Measurements from ENCODE around the gene UBTD2. TPM values are rescaled to one million over a fixed set of nuclear protein-coding genes. Genes with fewer than 3 reads are reported as not detected.
"Not testable (repeated sequence)": the region's sequence is repeated elsewhere in the genome, so short reads cannot be mapped to it uniquely, and the experiment has no call there.

The UBTD2 gene
- polyA plus RNA-seq (2013): 9.4 TPM

DNA sequence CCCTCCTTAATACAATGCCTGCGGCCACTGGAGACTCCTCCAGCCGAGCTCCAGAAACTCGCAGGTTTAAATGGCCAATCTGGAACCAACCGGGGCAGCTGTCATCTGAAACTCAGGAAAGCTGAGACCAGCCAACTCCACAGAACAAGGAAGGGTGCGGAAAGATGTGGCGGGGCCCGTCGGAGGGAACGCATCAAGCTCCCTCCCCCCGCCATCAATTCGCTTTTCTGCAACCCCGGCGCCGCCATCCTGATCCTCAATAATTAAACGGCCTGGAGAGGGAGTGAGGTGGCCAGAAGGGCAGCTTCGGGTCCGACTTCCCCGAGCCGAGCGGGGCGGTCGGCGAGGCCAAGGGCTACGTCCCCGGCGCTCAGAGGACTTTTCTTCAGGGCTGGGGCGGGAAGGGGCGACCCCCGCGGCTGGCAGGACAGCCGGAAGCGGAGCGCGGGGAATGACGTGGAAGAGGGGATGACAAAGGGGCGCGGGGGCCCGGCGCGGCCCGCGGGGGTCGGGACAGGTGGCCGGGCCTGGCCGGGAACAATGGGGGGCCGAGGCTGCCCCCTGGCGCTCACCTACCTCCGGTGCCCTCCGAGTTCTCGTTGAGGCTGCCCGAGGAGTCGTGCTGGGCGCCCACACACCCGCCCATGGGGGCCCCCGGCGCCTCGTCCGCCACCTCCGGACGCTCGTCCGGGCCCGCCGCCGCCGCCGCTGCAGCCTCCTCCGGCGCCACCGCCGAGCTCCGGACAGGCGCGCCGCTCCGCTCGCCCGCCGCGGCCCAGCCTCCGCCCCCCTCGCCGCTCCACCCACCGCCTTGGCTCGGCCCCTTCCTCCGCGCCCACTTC is at the start of gene UBTD2:
Gene UBTD2 (minus strand): TSS at position 745 of the 842 bp plus-strand sequence. CDS start 99 bp downstream, at position 646.
- POLR2A ChIA-PET: interaction anchor here (0.6 kb wide), 1 partner anchor 167 kb away, joined by 3 read pairs; no protein-coding TSS in a partner anchor
- Histone ChIP-seq H3K9me3 (ENCODE audit: control extremely low read depth in 1 of 5, control insufficient read depth in 4 of 5, insufficient read depth in 2 of 5, low read depth in 1 of 5, low read length in 4 of 5) (no peaks in the 10 kb centered on the region), H3K27ac (ENCODE audit: insufficient read depth in 1 of 2, low read depth in 1 of 2, low read length in 2 of 2, poor library complexity in 1 of 2, severe bottlenecking in 2 of 2) (peak within 1 kb of the TSS; percentile 25 to 68), H3K4me1 (ENCODE audit: control extremely low read depth in 1 of 4, control insufficient read depth in 4 of 4, insufficient read depth in 4 of 4, low read length in 3 of 4) (peaks cover 10 to 27% (median 19%) of the 10 kb centered on the region in 4 experiments), H3K4me3 (ENCODE audit: control insufficient read depth in 1 of 7, extremely low read depth in 1 of 7, insufficient read depth in 4 of 7, low read depth in 2 of 7, low read length in 6 of 7) (peak within 1 kb of the TSS; percentile 74 to 95 (median 85)), H3K36me3 (ENCODE audit: control insufficient read depth in 4 of 4, insufficient read depth in 4 of 4, low read length in 3 of 4) (no peaks in the 10 kb centered on the region), H3K27me3 (replicated peaks in 2 of 5; ENCODE audit: control insufficient read depth in 4 of 5, insufficient read depth in 5 of 5, low read length in 4 of 5) (peaks cover 0 to 4% (median 0%) of the 10 kb centered on the region in 5 experiments)
- CTCF ChIA-PET: interaction anchor here (0.7 to 2.1 kb wide), 17 partner anchors 8 to 179 kb away, joined by 3 to 10 read pairs (median 4); partner anchors contain the start of gene STK10
- DNase-seq: peak; percentile 63 to 86 (median 78)
- 0% methylated on average over 21 of the region's 87 CpGs for WGBS (ENCODE audit: insufficient coverage)

DNA sequence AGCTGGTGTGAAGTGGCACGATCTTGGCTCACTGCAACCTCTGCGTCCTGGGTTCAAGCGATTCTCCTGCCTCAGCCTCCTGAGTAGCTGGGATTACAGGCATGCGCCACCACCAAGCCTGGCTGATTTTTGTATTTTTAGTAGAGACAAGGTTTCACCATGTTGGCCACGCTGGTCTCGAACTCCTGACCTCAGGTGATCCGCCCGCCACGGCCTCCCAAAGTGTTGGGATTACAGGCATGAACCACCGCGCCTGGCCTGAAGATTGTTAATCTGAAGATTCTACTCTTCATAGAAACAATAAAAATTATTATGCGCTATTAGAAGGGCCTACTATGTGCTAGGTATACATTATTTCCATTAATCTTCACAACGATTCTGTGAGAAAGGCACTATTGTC is 43.3 kb upstream of the UBTD2 start:
- POLR2A ChIA-PET: interaction anchor here (0.6 kb wide), 1 partner anchor 141 kb away, joined by 5 read pairs; no protein-coding TSS in a partner anchor
- H3K4me1 ChIP-seq (ENCODE audit: control extremely low read depth in 1 of 4, control insufficient read depth in 4 of 4, insufficient read depth in 4 of 4, low read length in 3 of 4); H3K36me3 ChIP-seq (ENCODE audit: control insufficient read depth in 4 of 4, insufficient read depth in 4 of 4, low read length in 3 of 4); DNase-seq; H3K9me3 ChIP-seq (ENCODE audit: control extremely low read depth in 1 of 5, control insufficient read depth in 4 of 5, insufficient read depth in 2 of 5, low read depth in 1 of 5, low read length in 4 of 5); H3K27me3 ChIP-seq (replicated peaks in 2 of 5; ENCODE audit: control insufficient read depth in 4 of 5, insufficient read depth in 5 of 5, low read length in 4 of 5); H3K27ac ChIP-seq (ENCODE audit: insufficient read depth in 1 of 2, low read depth in 1 of 2, low read length in 2 of 2, poor library complexity in 1 of 2, severe bottlenecking in 2 of 2); H3K4me3 ChIP-seq (ENCODE audit: control insufficient read depth in 1 of 7, extremely low read depth in 1 of 7, insufficient read depth in 4 of 7, low read depth in 2 of 7, low read length in 6 of 7): not testable (repeated sequence)
- WGBS (ENCODE audit: insufficient coverage): 100% methylated on average over 8 of the region's 13 CpGs
- CTCF ChIA-PET: interaction anchor here (1.1 kb wide), 1 partner anchor 9 kb away, joined by 3 read pairs; no protein-coding TSS in a partner anchor

DNA sequence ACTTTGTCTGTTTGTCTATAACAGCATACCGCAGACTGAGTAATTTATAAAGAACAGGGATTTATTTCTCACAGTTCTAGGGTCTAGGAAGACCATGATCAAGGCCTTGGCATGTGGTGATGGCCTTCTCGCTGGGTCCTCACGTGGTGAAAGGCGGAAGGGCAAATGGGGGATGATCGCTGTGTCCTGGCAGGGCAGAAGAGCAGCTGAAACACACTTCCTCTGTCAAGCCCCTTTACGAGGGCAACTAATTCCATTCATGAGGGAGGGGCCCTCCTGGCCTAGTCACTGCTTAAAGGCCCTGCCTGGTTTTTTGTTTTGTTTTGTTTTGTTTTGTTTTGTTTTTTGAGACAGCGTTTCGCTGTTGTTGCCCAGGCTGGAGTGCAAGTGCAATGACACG is 41.9 kb upstream of the UBTD2 start:
- CTCF ChIA-PET: no interaction called here
- Histone ChIP-seq H3K9me3 (ENCODE audit: control extremely low read depth in 1 of 5, control insufficient read depth in 4 of 5, insufficient read depth in 2 of 5, low read depth in 1 of 5, low read length in 4 of 5) (no peaks in the 10 kb centered on the region), H3K4me3 (ENCODE audit: control insufficient read depth in 1 of 7, extremely low read depth in 1 of 7, insufficient read depth in 4 of 7, low read depth in 2 of 7, low read length in 6 of 7) (no peak overlapping the region), H3K27me3 (replicated peaks in 2 of 5; ENCODE audit: control insufficient read depth in 4 of 5, insufficient read depth in 5 of 5, low read length in 4 of 5) (peaks cover 0 to 3% (median 0%) of the 10 kb centered on the region in 5 experiments), H3K27ac (ENCODE audit: insufficient read depth in 1 of 2, low read depth in 1 of 2, low read length in 2 of 2, poor library complexity in 1 of 2, severe bottlenecking in 2 of 2) (no peak overlapping the region), H3K36me3 (ENCODE audit: control insufficient read depth in 4 of 4, insufficient read depth in 4 of 4, low read length in 3 of 4) (no peaks in the 10 kb centered on the region), H3K4me1 (ENCODE audit: control extremely low read depth in 1 of 4, control insufficient read depth in 4 of 4, insufficient read depth in 4 of 4, low read length in 3 of 4) (no peaks in the 10 kb centered on the region)
- no peak for DNase-seq
- POLR2A ChIA-PET: no interaction called here
- WGBS (ENCODE audit: insufficient coverage): over 99% methylated on average over 8 of the region's 9 CpGs

GRCh38 chr5:172322028-172322965 is 38.7 kb upstream of the UBTD2 start:
- WGBS (ENCODE audit: insufficient coverage): 80% methylated on average over 4 of the region's 9 CpGs
- no peak overlapping the region for H3K27ac ChIP-seq (ENCODE audit: insufficient read depth in 1 of 2, low read depth in 1 of 2, low read length in 2 of 2, poor library complexity in 1 of 2, severe bottlenecking in 2 of 2)
- no peaks in the 10 kb centered on the region for H3K9me3 ChIP-seq (ENCODE audit: control extremely low read depth in 1 of 5, control insufficient read depth in 4 of 5, insufficient read depth in 2 of 5, low read depth in 1 of 5, low read length in 4 of 5)
- H3K27me3 ChIP-seq (replicated peaks in 2 of 5; ENCODE audit: control insufficient read depth in 4 of 5, insufficient read depth in 5 of 5, low read length in 4 of 5): no peaks in the 10 kb centered on the region
- no peaks in the 10 kb centered on the region for H3K4me1 ChIP-seq (ENCODE audit: control extremely low read depth in 1 of 4, control insufficient read depth in 4 of 4, insufficient read depth in 4 of 4, low read length in 3 of 4)
- no peaks in the 10 kb centered on the region for H3K36me3 ChIP-seq (ENCODE audit: control insufficient read depth in 4 of 4, insufficient read depth in 4 of 4, low read length in 3 of 4)
- ChIA-PET CTCF (interaction anchor here (0.8 kb wide), 1 partner anchor 11 kb away, joined by 3 read pairs; no protein-coding TSS in a partner anchor), POLR2A (no interaction called here)
- DNase-seq: no peak
- H3K4me3 ChIP-seq (ENCODE audit: control insufficient read depth in 1 of 7, extremely low read depth in 1 of 7, insufficient read depth in 4 of 7, low read depth in 2 of 7, low read length in 6 of 7): no peak overlapping the region

GRCh38 chr5:172321593-172321992 is 38.0 kb upstream of the UBTD2 start:
- Histone ChIP-seq H3K9me3 (ENCODE audit: control extremely low read depth in 1 of 5, control insufficient read depth in 4 of 5, insufficient read depth in 2 of 5, low read depth in 1 of 5, low read length in 4 of 5) (no peaks in the 10 kb centered on the region), H3K4me1 (ENCODE audit: control extremely low read depth in 1 of 4, control insufficient read depth in 4 of 4, insufficient read depth in 4 of 4, low read length in 3 of 4) (no peaks in the 10 kb centered on the region), H3K27ac (ENCODE audit: insufficient read depth in 1 of 2, low read depth in 1 of 2, low read length in 2 of 2, poor library complexity in 1 of 2, severe bottlenecking in 2 of 2) (no peak overlapping the region), H3K36me3 (ENCODE audit: control insufficient read depth in 4 of 4, insufficient read depth in 4 of 4, low read length in 3 of 4) (no peaks in the 10 kb centered on the region), H3K27me3 (replicated peaks in 2 of 5; ENCODE audit: control insufficient read depth in 4 of 5, insufficient read depth in 5 of 5, low read length in 4 of 5) (no peaks in the 10 kb centered on the region), H3K4me3 (ENCODE audit: control insufficient read depth in 1 of 7, extremely low read depth in 1 of 7, insufficient read depth in 4 of 7, low read depth in 2 of 7, low read length in 6 of 7) (no peak overlapping the region)
- no peak for DNase-seq
- POLR2A ChIA-PET: no interaction called here
- CTCF ChIA-PET: no interaction called here

- H3K36me3 ChIP-seq (ENCODE audit: control insufficient read depth in 4 of 4, insufficient read depth in 4 of 4, low read length in 3 of 4): no peaks in the 10 kb centered on the region
- ChIA-PET POLR2A (no interaction called here), CTCF (no interaction called here)
- no peaks in the 10 kb centered on the region for H3K27me3 ChIP-seq (replicated peaks in 2 of 5; ENCODE audit: control insufficient read depth in 4 of 5, insufficient read depth in 5 of 5, low read length in 4 of 5)
- H3K4me1 ChIP-seq (ENCODE audit: control extremely low read depth in 1 of 4, control insufficient read depth in 4 of 4, insufficient read depth in 4 of 4, low read length in 3 of 4): no peaks in the 10 kb centered on the region
- WGBS (ENCODE audit: insufficient coverage): 90% methylated on average over 3 of the region's 4 CpGs
- no peaks in the 10 kb centered on the region for H3K9me3 ChIP-seq (ENCODE audit: control extremely low read depth in 1 of 5, control insufficient read depth in 4 of 5, insufficient read depth in 2 of 5, low read depth in 1 of 5, low read length in 4 of 5)
- DNase-seq: no peak
- no peak overlapping the region for H3K4me3 ChIP-seq (ENCODE audit: control insufficient read depth in 1 of 7, extremely low read depth in 1 of 7, insufficient read depth in 4 of 7, low read depth in 2 of 7, low read length in 6 of 7)
- H3K27ac ChIP-seq (ENCODE audit: insufficient read depth in 1 of 2, low read depth in 1 of 2, low read length in 2 of 2, poor library complexity in 1 of 2, severe bottlenecking in 2 of 2): no peak overlapping the region
These were observed 36.3 kb upstream of the UBTD2 start for GRCh38 chr5:172319708-172320441.

Measured in common myeloid progenitor, CD34-positive (primary cell).